Measurements from ENCODE around the gene DDIT4. TPM values are rescaled to one million over a fixed set of nuclear protein-coding genes. Genes with fewer than 3 reads are reported as not detected.

The DDIT4 gene
- total and polyA plus RNA-seq, 9 of the 15 experiments (the other 6 are each of a cell fraction or from before 2014, with no cell fraction given) = 8.2 to 675 (median 159) TPM

GRCh38 chr10:72297281-72297804 lies 23.6 kb downstream of the DDIT4 start (continued):
- TF ChIP-seq THAP12 (CRISPR knock-in tag; IDR thresholded peaks at IDR 0.05) (no peak), GMEB1 (CRISPR knock-in tag; IDR thresholded peaks at IDR 0.05) (no peak), JUN (IDR thresholded peaks at IDR 0.05; ENCODE audit: borderline replicate concordance, low read depth, low read length) (peak; percentile 79; the same call in 1 of the 2 replicates), JUN (CRISPR knock-in tag; IDR thresholded peaks at IDR 0.05; ENCODE audit: borderline replicate concordance) (peak; percentile 87; the same call in 1 of the 2 replicates), YY1 (IDR thresholded peaks at IDR 0.05; ENCODE audit: borderline replicate concordance in 1 of 3, control insufficient read depth in 1 of 3, extremely low read depth in 1 of 3, insufficient read depth in 3 of 3, insufficient read length in 1 of 3, insufficient replicate concordance in 2 of 3, low read depth in 1 of 3, low read length in 2 of 3) (peak in 1 of 3 experiments; percentile 1), ZNF699 (CRISPR knock-in tag; IDR thresholded peaks at IDR 0.05; ENCODE audit: insufficient replicate concordance) (no peak), ZNF707 (CRISPR knock-in tag; conservative IDR thresholded peaks at IDR 0.05) (no peak), ZNF354B (CRISPR knock-in tag; IDR thresholded peaks at IDR 0.05) (no peak), CBFB (CRISPR knock-in tag; IDR thresholded peaks at IDR 0.05) (peak; percentile 90; the same call in 1 of the 2 replicates), ZSCAN32 (CRISPR knock-in tag; IDR thresholded peaks at IDR 0.05) (peak; percentile 11; the same call in 1 of the 2 replicates), HOXB6 (CRISPR knock-in tag; IDR thresholded peaks at IDR 0.05; ENCODE audit: borderline replicate concordance) (no peak), ZNF830 (CRISPR knock-in tag; IDR thresholded peaks at IDR 0.05) (peak; percentile 97), STAT6 (CRISPR knock-in tag; IDR thresholded peaks at IDR 0.05) (peak; percentile 16; the same call in 1 of the 2 replicates), ZBTB43 (CRISPR knock-in tag; IDR thresholded peaks at IDR 0.05) (peak; percentile 51; the same call in 1 of the 2 replicates), HDAC2 (IDR thresholded peaks at IDR 0.05) (peak; percentile 96), RBM22 (IDR thresholded peaks at IDR 0.05; ENCODE audit: low read depth, low read length, poor library complexity, severe bottlenecking) (peak; percentile 13)
